ENCODE measurements around the gene MICAL2. TPM values are rescaled to one million over a fixed set of nuclear protein-coding genes. Genes with fewer than 3 reads are reported as not detected.

The MICAL2 gene
- total RNA-seq, 2 donors from 2014 or later, result 1.5 to 1.9 TPM

DNA sequence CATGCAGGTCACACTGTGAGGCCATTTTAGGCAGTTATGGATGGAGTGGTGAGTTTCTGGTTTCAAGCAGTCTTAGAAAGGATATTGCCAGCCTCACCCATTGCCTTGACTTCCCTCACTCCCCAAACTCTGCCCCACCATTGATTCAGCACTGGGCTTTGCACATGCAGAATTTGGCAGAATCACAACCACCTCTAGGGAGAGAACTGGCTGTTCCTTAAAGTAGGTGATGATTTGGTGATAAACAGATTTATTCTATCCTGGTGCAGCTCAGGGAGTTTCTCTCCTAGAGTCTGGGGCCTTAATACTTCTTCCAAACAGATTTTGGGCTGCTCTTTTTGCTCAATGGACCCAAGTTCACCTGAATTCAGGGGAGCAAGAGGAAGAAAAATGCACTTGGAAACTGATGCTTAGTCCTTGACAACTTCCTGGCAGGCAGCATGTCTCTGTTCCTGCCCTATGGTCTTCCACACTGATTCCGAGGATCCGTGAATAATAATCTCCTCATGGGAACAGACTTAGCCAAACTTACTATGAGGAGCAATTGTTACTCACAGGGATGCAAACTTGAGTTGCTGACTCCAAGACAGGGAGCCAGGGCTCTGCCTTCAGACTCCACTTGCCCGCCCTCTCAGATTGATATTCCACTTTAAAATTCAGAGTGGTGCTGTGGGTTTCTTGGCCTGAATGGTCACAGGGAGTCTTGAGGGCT lies 137.3 kb downstream of the MICAL2 start:
- Histone ChIP-seq H3K36me3 (ENCODE audit: control insufficient read depth, insufficient read depth, low read length) (no peaks in the 10 kb centered on the region), H3K27ac (ENCODE audit: low read depth, low read length) (no peak overlapping the region), H3K4me3 (ENCODE audit: low read length) (no peak overlapping the region), H3K4me1 (ENCODE audit: control insufficient read depth, insufficient read depth, low read length) (peaks cover 32% of the 10 kb centered on the region), H3K9me3 (ENCODE audit: control insufficient read depth, low read length) (no peaks in the 10 kb centered on the region), H3K9ac (ENCODE audit: extremely low read depth, low read length, poor library complexity, severe bottlenecking) (no peak overlapping the region), H3K27me3 (ENCODE audit: control insufficient read depth, insufficient read depth, low read length, poor library complexity, severe bottlenecking) (no peaks in the 10 kb centered on the region)
- Mint-ChIP-seq H3K9me3 (no peaks in the 10 kb centered on the region), H3K27me3 (ENCODE audit: insufficient read depth) (peaks cover 3% of the 10 kb centered on the region), H3K4me1 (peaks cover 46% of the 10 kb centered on the region), H3K27ac (no peak overlapping the region), H3K36me3 (ENCODE audit: low read depth) (no peaks in the 10 kb centered on the region), H3K4me3 (no peak overlapping the region)
- WGBS, 2 experiments (ENCODE audit: insufficient coverage in 1 of 2, insufficient read length in 1 of 2), result 86 to 88% methylated on average over 3 of the region's 3 CpGs
- TF ChIP-seq, protein P1, sequence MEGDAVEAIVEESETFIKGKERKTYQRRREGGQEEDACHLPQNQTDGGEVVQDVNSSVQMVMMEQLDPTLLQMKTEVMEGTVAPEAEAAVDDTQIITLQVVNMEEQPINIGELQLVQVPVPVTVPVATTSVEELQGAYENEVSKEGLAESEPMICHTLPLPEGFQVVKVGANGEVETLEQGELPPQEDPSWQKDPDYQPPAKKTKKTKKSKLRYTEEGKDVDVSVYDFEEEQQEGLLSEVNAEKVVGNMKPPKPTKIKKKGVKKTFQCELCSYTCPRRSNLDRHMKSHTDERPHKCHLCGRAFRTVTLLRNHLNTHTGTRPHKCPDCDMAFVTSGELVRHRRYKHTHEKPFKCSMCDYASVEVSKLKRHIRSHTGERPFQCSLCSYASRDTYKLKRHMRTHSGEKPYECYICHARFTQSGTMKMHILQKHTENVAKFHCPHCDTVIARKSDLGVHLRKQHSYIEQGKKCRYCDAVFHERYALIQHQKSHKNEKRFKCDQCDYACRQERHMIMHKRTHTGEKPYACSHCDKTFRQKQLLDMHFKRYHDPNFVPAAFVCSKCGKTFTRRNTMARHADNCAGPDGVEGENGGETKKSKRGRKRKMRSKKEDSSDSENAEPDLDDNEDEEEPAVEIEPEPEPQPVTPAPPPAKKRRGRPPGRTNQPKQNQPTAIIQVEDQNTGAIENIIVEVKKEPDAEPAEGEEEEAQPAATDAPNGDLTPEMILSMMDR (conservative IDR thresholded peaks at IDR 0.05), result no peak
- DNase-seq, result no peak

- Histone ChIP-seq H3K36me3 (ENCODE audit: control insufficient read depth, insufficient read depth, low read length) (no peaks in the 10 kb centered on the region), H3K9me3 (ENCODE audit: control insufficient read depth, low read length) (no peaks in the 10 kb centered on the region), H3K27ac (ENCODE audit: low read depth, low read length) (no peak overlapping the region), H3K9ac (ENCODE audit: extremely low read depth, low read length, poor library complexity, severe bottlenecking) (no peak overlapping the region), H3K27me3 (ENCODE audit: control insufficient read depth, insufficient read depth, low read length, poor library complexity, severe bottlenecking) (no peaks in the 10 kb centered on the region), H3K4me1 (ENCODE audit: control insufficient read depth, insufficient read depth, low read length) (peaks cover 32% of the 10 kb centered on the region), H3K4me3 (ENCODE audit: low read length) (no peak overlapping the region)
- H3K27me3 Mint-ChIP-seq (ENCODE audit: insufficient read depth), result peaks cover 3% of the 10 kb centered on the region
- no peaks in the 10 kb centered on the region for H3K36me3 Mint-ChIP-seq (ENCODE audit: low read depth)
- TF ChIP-seq, protein P1 (conservative IDR thresholded peaks at IDR 0.05), result no peak
- H3K4me3 Mint-ChIP-seq, result no peak overlapping the region
- no peak overlapping the region for H3K27ac Mint-ChIP-seq
- H3K9me3 Mint-ChIP-seq, result no peaks in the 10 kb centered on the region
- peak; percentile 59 for DNase-seq
- peaks cover 40% of the 10 kb centered on the region for H3K4me1 Mint-ChIP-seq
- WGBS, 2 experiments (ENCODE audit: insufficient coverage in 1 of 2, insufficient read length in 1 of 2), result 77 to 83% methylated on average over 4 to 5 of the region's 5 CpGs
Measured at GRCh38 chr11:12248330-12248729, 137.9 kb downstream of the MICAL2 start.

DNA sequence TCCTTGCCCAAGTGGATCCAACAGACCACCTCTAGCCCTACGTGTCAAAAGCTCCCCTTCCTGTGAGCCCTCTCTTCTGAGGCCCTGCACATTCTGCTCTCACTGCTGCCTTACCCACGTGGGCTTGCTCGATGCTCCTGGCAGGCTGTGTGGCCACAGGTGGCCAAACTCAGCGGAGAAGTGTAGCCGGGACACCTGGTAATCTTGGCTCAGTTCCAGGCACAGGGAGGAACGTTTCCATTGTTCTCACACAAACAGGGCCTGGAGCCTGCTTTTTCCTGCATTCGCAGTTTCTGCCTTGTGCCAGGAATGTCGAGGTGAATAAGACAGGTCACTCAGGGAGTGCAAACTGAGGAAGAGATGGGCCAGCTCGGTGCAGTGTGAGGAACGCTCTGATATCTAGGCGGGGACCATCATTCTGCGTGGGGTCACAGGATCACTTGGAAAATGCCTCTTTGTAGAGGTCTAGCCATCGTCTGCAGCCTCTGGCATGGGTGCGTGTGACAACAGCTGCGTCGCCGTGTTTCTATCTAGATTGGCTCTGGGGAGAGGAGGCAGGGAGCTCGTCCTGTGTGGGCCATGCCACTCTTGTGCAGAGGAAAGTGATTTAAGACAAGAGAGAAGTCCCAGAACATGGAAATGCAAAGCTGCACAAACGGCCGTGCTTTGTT lies 139.3 kb downstream of the MICAL2 start:
- no peaks in the 10 kb centered on the region for H3K9me3 Mint-ChIP-seq
- no peak overlapping the region for H3K4me3 Mint-ChIP-seq
- no peak overlapping the region for H3K27ac Mint-ChIP-seq
- TF ChIP-seq, protein P1 (conservative IDR thresholded peaks at IDR 0.05), result no peak
- H3K4me3 ChIP-seq (ENCODE audit: low read length), result no peak overlapping the region
- WGBS, 2 experiments (ENCODE audit: insufficient coverage in 1 of 2, insufficient read length in 1 of 2), result 90 to 92% methylated on average over 20 of the region's 20 CpGs
- H3K27me3 Mint-ChIP-seq (ENCODE audit: insufficient read depth), result peaks cover 3% of the 10 kb centered on the region
- H3K9ac ChIP-seq (ENCODE audit: extremely low read depth, low read length, poor library complexity, severe bottlenecking), result no peak overlapping the region
- peaks cover 38% of the 10 kb centered on the region for H3K4me1 Mint-ChIP-seq
- H3K27me3 ChIP-seq (ENCODE audit: control insufficient read depth, insufficient read depth, low read length, poor library complexity, severe bottlenecking), result no peaks in the 10 kb centered on the region
- no peaks in the 10 kb centered on the region for H3K36me3 ChIP-seq (ENCODE audit: control insufficient read depth, insufficient read depth, low read length)
- no peak overlapping the region for H3K27ac ChIP-seq (ENCODE audit: low read depth, low read length)
- no peaks in the 10 kb centered on the region for H3K9me3 ChIP-seq (ENCODE audit: control insufficient read depth, low read length)
- no peaks in the 10 kb centered on the region for H3K36me3 Mint-ChIP-seq (ENCODE audit: low read depth)
- DNase-seq, result no peak
- H3K4me1 ChIP-seq (ENCODE audit: control insufficient read depth, insufficient read depth, low read length), result peaks cover 32% of the 10 kb centered on the region
